Measurements from ENCODE around the gene STRN3.

DNA sequence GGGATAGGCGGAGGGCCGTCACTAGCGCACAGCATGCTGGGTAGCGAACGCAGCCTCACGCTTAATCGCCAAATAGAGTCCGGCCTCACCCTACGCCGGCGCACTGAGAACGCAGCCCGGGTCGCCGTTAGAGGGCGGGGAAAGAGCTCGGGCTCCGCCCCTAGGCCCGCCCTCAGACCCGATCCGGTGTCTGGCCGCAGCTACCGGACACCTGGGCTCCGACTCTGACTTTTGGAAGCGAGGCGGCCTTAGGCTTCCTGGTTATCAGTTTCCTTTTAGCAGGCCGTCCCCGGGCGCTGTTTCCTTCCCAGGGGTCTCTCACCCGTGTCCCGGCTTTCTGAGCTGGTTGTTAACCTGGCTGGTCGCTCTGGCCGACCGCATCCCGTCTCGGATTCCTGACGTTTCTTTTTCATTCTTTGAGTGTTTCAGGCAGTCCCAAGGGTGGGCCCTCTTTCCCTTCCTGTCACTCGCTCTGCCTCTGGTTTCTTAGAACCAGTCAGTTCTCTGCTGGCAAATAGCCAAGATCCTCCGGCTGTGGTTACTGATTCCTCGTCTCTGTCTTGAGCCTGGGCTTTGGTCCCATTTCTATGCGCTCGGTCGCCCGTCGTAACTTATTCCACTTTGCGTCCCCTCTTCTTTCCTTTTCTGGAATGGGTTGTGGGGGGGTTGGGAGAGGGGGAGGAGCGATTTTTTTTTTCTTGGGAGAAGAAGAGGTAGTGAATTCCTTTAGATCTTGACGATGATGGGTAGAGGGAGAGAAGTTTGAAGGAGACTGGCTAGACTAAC, 464 bp upstream of the STRN3 start:
- TF ChIP-seq, protein P1, sequence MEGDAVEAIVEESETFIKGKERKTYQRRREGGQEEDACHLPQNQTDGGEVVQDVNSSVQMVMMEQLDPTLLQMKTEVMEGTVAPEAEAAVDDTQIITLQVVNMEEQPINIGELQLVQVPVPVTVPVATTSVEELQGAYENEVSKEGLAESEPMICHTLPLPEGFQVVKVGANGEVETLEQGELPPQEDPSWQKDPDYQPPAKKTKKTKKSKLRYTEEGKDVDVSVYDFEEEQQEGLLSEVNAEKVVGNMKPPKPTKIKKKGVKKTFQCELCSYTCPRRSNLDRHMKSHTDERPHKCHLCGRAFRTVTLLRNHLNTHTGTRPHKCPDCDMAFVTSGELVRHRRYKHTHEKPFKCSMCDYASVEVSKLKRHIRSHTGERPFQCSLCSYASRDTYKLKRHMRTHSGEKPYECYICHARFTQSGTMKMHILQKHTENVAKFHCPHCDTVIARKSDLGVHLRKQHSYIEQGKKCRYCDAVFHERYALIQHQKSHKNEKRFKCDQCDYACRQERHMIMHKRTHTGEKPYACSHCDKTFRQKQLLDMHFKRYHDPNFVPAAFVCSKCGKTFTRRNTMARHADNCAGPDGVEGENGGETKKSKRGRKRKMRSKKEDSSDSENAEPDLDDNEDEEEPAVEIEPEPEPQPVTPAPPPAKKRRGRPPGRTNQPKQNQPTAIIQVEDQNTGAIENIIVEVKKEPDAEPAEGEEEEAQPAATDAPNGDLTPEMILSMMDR (IDR thresholded peaks at IDR 0.05): peak in 2 of 4 experiments; percentile 2 to 26
- TF ChIP-seq POLR2A (IDR thresholded peaks at IDR 0.05): peak; percentile 55 to 58
- TF ChIP-seq EP300 (IDR thresholded peaks at IDR 0.05): no peak

Data from gastroesophageal sphincter (tissue), 3 donors.